GM18508 (cell line): ENCODE data around the gene CCT6B.

Experiments used
- ATAC-seq: cut with Tn5 transposase; IDR thresholded peaks from one replicate; pipeline ENCODE4 v1.9.1; 2021; ENCODE audit warnings: moderate number of reproducible peaks; ENCODE audit not compliant: insufficient read depth, unreplicated experiment

The CCT6B gene

DNA sequence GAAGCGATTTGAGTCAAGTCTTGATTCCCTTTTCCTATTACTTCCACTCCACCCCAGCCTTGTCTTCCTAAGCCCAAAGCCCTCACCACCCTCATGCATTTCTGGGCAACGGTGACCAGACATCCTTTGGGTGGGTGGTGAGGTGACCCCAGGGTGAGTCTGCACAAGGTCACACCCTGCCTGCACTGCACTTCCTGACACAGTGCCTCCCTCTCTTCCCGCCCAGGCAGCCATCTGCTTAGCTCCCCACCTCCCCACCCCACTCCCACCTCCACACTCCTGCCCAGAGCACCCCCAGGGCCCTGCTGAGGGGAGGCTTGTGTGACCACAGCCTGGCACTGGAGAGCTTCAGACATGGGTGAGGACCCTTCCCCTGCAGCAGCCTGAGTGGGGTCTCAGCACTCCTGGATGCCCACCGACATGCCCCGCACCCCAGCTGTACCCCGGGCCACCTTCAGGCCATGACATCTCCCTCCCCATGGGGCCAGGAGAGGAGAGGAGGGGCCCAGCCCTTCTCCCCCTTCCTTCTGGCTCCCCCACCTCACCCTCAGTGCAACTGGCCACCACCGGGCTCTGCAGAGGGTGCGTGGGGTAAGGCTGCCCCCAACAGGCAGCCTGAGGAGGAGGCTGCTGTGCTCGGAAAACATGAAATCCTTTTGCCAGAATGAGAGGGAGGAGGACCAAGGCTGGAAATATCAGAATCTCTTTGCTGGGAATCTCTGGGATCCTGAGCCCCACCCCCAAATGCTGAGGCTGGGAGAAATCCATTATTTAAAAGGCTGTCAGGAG lies 68.6 kb downstream of the CCT6B start:
- ATAC-seq: no peak

DNA sequence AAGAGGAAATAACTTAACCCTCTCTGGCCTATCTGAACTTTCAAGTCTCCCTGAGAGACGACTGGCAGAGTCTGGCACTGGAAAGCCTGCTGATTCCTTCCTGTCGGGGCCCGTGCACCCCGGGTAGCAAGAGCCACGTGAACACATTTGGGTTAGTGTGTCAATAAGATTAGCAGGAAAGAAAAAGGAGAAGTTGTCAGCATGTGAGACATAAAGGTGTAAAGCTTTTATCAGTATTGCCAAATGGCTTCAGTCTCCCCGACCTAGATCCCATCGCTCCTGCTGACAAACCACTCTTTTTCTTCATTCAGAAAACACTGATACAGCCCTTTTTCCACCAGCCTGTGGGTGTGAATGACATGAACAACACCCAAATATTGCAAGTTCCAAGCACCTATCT lies 74.4 kb downstream of the CCT6B start:
- ATAC-seq: no peak

DNA sequence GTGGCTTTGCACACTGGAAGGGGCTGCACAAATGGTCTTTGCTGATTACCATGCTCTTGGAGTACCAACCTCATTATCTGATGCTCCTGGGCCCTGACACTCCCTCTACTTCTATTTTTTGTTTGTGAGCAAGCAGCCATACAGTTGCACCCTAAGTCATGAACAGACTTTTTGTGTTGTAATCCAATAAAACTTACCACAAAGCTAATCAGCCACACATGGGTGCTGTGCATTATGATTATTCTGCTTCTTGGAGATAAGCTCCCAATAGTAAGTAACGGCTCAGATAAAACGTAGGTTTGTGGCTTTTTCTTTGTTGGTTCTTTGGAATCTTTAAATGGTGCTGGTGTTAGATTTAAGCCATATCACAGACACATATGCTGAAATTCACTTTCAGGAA lies 76.2 kb downstream of the CCT6B start:
- no peak for ATAC-seq

DNA sequence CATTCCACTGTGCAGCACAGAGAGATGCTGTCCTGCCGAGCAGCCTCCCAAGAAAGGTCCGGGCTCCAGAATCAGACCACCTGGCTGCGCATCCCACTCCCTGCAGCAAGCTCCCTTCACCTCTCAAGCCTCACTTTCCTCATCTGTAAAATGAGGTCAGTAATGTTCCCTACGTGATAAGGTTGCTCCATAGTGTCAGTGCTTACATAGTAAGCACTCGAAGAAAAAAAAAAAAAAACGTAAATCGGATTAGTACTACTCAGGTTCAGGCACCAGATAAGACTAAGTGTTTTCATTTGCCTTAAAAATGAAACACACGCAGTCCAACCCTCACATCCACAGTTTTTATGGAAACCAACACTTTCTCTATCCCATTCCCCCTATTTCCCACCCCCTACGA lies 76.7 kb downstream of the CCT6B start:
- no peak for ATAC-seq

DNA sequence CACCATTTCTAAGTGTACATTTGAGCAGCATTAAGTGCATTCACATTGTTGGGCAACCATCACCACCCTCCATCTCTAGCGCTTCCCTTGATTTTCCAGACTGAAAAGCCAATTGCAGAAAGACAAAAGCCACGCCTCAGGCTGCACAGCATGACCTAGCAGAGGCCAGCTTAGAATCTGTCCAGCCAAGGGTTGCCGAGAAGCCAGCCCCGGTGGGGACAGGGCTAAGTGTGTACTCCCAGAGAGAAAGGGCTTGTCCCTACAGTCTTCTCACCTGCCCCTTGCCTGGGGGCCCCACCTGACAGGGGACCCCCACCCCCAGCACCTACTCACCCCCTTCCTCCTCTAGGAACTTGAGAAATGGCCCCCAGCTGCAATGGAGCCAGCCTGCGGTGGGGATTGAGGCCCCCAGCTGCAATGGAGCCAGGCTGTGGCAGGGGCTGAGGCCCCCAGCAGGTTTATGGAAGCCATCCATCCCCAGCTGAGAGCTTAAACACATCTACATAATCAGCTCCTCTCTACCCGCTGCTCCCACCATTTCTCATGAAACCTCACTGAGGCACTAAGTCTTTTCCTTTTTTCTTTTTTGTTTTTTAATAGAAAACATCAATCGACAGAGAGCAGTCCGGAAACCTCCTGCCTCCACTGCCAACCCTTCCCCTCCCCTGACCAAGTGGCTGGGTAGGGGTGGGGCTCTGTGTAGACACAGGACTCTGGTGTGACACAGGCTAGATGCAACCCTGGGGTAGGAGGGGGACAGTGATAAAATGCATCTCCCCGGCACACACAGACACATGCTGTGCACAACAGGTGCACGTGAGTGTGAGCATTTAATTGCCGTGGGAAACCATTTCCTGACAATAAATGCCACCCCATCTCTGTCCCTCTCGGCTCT lies 77.9 kb downstream of the CCT6B start:
- ATAC-seq: no peak

DNA sequence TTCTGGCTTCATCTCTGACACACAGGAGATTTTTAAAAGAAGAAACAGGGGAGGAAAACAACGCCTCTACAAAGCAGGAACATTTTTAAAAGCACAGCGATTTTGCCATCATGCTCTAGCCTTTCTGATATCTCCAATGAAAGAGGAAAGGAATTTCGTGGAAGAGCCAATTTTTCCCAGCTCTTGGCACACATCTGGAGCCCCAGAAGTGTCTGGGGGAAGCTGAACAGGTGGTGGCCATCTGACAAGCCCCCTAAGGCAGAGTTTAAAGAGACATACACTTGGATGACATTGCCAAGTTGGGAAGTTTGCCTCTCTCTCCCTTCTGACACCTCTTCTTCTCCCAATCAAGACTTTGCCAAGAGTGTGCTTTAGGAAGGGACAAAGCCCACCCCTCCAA lies 82.1 kb downstream of the CCT6B start:
- ATAC-seq: no peak
